ENCODE measurements around the gene P3H2. TPM values are rescaled to one million over a fixed set of nuclear protein-coding genes. Genes with fewer than 3 reads are reported as not detected.

The P3H2 gene
- total and polyA plus RNA-seq, 2 experiments from 2014 or later: 8.2 to 24.2 TPM

DNA sequence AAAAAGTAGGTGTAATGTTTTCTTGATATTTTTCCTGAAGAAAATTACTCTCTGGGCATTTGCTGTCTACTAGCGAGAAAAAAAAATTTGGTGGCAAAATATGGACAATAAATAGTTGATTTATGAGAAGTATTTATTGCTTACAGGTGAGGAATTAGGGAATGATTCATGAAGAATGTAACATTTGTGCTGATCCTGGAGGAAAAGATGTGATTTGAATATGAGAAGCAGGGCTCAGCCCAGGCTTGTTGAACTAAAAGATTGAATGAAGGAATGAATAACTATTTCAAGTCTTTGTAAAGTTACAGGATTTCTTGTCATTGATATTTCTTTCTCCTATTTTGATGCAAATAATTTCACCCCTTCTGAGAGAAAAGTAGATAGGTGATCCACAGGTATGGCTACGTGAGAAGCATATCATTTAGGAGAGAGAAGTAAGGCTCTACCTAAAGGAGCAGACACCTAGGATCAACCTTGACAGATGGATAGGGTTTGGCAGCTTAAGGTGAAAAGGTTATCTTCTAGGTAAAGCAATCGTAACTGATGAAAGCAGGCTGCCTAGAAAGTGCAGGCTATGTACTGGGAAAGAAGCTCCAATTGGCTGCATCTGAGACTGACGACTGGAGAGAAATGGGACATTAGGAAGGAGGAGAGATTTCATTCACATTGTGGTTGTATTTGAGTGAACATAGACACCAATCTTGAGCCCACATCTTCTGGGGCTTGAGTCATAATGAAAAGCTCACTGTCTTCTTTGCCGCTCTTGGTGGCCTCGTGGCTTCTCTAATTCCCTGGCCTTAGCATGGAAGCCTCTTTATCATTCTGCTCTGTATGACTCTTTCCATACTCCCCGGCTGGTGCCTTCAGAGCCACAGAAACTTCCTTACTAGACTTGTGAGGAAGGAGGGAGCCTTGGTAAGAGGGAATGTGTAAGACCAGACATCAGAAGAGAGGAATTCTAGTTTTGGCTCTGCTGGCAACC lies 106.5 kb downstream of the P3H2 start:
- Mint-ChIP-seq H3K27ac (peak overlapping the region; percentile 92), H3K27me3 (ENCODE audit: insufficient read depth, low read depth, poor library complexity) (peaks cover 2% of the 10 kb centered on the region), H3K9me3 (no peaks in the 10 kb centered on the region), H3K36me3 (ENCODE audit: low read depth) (no peaks in the 10 kb centered on the region), H3K4me1 (peaks cover 60% of the 10 kb centered on the region), H3K4me3 (no peak overlapping the region)
- Histone ChIP-seq H3K27ac (ENCODE audit: low read depth) (peak overlapping the region; percentile 50), H4K20me1 (replicated peaks; ENCODE audit: insufficient read depth) (no peaks in the 10 kb centered on the region), H3K36me3 (ENCODE audit: insufficient read depth) (no peaks in the 10 kb centered on the region), H3K9me2 (ENCODE audit: insufficient read depth) (no peaks in the 10 kb centered on the region), H3K4me3 (no peak overlapping the region), H3K79me2 (replicated peaks; ENCODE audit: insufficient read depth) (no peaks in the 10 kb centered on the region), H2AFZ (no peak overlapping the region), H3F3A (replicated peaks; ENCODE audit: low read depth) (no peaks in the 10 kb centered on the region), H3K4me1 (ENCODE audit: insufficient read depth) (peaks cover 44% of the 10 kb centered on the region), H3K4me2 (peak overlapping the region; percentile 13), H3K27me3 (ENCODE audit: insufficient read depth) (no peaks in the 10 kb centered on the region)
- ATAC-seq (peak; percentile 65), DNase-seq (ENCODE audit: low spot score) (peak; percentile 32)
- TF ChIP-seq, protein P1, sequence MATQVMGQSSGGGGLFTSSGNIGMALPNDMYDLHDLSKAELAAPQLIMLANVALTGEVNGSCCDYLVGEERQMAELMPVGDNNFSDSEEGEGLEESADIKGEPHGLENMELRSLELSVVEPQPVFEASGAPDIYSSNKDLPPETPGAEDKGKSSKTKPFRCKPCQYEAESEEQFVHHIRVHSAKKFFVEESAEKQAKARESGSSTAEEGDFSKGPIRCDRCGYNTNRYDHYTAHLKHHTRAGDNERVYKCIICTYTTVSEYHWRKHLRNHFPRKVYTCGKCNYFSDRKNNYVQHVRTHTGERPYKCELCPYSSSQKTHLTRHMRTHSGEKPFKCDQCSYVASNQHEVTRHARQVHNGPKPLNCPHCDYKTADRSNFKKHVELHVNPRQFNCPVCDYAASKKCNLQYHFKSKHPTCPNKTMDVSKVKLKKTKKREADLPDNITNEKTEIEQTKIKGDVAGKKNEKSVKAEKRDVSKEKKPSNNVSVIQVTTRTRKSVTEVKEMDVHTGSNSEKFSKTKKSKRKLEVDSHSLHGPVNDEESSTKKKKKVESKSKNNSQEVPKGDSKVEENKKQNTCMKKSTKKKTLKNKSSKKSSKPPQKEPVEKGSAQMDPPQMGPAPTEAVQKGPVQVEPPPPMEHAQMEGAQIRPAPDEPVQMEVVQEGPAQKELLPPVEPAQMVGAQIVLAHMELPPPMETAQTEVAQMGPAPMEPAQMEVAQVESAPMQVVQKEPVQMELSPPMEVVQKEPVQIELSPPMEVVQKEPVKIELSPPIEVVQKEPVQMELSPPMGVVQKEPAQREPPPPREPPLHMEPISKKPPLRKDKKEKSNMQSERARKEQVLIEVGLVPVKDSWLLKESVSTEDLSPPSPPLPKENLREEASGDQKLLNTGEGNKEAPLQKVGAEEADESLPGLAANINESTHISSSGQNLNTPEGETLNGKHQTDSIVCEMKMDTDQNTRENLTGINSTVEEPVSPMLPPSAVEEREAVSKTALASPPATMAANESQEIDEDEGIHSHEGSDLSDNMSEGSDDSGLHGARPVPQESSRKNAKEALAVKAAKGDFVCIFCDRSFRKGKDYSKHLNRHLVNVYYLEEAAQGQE (IDR thresholded peaks at IDR 0.05; ENCODE audit: unreplicated experiment): no peak
- TF ChIP-seq NANOG (IDR thresholded peaks at IDR 0.05; ENCODE audit: borderline replicate concordance): peak; percentile 33; the same call in 1 of the 2 replicates

DNA sequence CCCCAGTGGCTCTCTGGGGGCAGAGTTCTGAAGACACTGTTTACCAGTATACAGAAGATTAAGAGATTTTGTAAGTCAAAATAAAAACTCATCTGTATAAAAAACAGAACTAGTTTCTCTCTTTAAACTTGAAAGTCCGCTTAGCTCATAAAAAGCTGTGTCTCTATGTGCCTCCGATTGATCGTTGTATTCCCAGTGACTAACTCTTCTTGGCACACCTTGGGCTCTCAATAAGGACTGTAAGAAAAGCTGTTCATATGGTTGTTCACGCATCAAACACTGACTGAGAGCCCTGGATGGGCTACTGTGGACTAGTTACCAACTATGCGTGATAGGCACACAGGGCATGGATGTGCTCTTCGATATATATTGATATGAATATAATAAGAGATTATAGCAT lies 107.9 kb downstream of the P3H2 start:
- DNase-seq (ENCODE audit: low spot score): no peak
- no peaks in the 10 kb centered on the region for H3K36me3 Mint-ChIP-seq (ENCODE audit: low read depth)
- Histone ChIP-seq H3K79me2 (replicated peaks; ENCODE audit: insufficient read depth) (no peaks in the 10 kb centered on the region), H3K4me2 (peak overlapping the region; percentile 16), H3K4me1 (ENCODE audit: insufficient read depth) (peaks cover 44% of the 10 kb centered on the region), H3F3A (replicated peaks; ENCODE audit: low read depth) (no peaks in the 10 kb centered on the region), H3K36me3 (ENCODE audit: insufficient read depth) (no peaks in the 10 kb centered on the region), H3K27ac (ENCODE audit: low read depth) (peak overlapping the region; percentile 50; the same call in 1 of the 2 replicates), H3K4me3 (no peak overlapping the region), H3K9me2 (ENCODE audit: insufficient read depth) (no peaks in the 10 kb centered on the region), H2AFZ (no peak overlapping the region), H3K27me3 (ENCODE audit: insufficient read depth) (no peaks in the 10 kb centered on the region), H4K20me1 (replicated peaks; ENCODE audit: insufficient read depth) (no peaks in the 10 kb centered on the region)
- H3K9me3 Mint-ChIP-seq: no peaks in the 10 kb centered on the region
- peaks cover 54% of the 10 kb centered on the region for H3K4me1 Mint-ChIP-seq
- ATAC-seq: peak; percentile 11; the same call in 1 of the 3 replicates
- TF ChIP-seq, protein P2, sequence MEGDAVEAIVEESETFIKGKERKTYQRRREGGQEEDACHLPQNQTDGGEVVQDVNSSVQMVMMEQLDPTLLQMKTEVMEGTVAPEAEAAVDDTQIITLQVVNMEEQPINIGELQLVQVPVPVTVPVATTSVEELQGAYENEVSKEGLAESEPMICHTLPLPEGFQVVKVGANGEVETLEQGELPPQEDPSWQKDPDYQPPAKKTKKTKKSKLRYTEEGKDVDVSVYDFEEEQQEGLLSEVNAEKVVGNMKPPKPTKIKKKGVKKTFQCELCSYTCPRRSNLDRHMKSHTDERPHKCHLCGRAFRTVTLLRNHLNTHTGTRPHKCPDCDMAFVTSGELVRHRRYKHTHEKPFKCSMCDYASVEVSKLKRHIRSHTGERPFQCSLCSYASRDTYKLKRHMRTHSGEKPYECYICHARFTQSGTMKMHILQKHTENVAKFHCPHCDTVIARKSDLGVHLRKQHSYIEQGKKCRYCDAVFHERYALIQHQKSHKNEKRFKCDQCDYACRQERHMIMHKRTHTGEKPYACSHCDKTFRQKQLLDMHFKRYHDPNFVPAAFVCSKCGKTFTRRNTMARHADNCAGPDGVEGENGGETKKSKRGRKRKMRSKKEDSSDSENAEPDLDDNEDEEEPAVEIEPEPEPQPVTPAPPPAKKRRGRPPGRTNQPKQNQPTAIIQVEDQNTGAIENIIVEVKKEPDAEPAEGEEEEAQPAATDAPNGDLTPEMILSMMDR (conservative IDR thresholded peaks at IDR 0.05; ENCODE audit: low read depth in 2 of 2): no peak
- no peak for TF ChIP-seq CREB1 (CRISPR knock-in tag; IDR thresholded peaks at IDR 0.05; ENCODE audit: low read depth)
- TF ChIP-seq EZH2phosphoT487 (IDR thresholded peaks at IDR 0.05; ENCODE audit: unreplicated experiment): no peak
- TF ChIP-seq, protein P3, sequence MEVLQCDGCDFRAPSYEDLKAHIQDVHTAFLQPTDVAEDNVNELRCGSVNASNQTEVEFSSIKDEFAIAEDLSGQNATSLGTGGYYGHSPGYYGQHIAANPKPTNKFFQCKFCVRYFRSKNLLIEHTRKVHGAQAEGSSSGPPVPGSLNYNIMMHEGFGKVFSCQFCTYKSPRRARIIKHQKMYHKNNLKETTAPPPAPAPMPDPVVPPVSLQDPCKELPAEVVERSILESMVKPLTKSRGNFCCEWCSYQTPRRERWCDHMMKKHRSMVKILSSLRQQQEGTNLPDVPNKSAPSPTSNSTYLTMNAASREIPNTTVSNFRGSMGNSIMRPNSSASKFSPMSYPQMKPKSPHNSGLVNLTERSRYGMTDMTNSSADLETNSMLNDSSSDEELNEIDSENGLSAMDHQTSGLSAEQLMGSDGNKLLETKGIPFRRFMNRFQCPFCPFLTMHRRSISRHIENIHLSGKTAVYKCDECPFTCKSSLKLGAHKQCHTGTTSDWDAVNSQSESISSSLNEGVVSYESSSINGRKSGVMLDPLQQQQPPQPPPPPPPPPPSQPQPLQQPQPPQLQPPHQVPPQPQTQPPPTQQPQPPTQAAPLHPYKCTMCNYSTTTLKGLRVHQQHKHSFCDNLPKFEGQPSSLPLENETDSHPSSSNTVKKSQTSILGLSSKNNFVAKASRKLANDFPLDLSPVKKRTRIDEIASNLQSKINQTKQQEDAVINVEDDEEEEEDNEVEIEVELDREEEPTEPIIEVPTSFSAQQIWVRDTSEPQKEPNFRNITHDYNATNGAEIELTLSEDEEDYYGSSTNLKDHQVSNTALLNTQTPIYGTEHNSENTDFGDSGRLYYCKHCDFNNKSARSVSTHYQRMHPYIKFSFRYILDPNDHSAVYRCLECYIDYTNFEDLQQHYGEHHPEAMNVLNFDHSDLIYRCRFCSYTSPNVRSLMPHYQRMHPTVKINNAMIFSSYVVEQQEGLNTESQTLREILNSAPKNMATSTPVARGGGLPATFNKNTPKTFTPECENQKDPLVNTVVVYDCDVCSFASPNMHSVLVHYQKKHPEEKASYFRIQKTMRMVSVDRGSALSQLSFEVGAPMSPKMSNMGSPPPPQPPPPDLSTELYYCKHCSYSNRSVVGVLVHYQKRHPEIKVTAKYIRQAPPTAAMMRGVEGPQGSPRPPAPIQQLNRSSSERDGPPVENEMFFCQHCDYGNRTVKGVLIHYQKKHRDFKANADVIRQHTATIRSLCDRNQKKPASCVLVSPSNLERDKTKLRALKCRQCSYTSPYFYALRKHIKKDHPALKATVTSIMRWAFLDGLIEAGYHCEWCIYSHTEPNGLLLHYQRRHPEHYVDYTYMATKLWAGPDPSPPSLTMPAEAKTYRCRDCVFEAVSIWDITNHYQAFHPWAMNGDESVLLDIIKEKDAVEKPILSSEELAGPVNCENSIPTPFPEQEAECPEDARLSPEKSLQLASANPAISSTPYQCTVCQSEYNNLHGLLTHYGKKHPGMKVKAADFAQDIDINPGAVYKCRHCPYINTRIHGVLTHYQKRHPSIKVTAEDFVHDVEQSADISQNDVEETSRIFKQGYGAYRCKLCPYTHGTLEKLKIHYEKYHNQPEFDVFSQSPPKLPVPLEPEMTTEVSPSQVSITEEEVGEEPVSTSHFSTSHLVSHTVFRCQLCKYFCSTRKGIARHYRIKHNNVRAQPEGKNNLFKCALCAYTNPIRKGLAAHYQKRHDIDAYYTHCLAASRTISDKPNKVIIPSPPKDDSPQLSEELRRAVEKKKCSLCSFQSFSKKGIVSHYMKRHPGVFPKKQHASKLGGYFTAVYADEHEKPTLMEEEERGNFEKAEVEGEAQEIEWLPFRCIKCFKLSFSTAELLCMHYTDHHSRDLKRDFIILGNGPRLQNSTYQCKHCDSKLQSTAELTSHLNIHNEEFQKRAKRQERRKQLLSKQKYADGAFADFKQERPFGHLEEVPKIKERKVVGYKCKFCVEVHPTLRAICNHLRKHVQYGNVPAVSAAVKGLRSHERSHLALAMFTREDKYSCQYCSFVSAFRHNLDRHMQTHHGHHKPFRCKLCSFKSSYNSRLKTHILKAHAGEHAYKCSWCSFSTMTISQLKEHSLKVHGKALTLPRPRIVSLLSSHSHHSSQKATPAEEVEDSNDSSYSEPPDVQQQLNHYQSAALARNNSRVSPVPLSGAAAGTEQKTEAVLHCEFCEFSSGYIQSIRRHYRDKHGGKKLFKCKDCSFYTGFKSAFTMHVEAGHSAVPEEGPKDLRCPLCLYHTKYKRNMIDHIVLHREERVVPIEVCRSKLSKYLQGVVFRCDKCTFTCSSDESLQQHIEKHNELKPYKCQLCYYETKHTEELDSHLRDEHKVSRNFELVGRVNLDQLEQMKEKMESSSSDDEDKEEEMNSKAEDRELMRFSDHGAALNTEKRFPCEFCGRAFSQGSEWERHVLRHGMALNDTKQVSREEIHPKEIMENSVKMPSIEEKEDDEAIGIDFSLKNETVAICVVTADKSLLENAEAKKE (CRISPR knock-in tag; IDR thresholded peaks at IDR 0.05): no peak
- H3K27ac Mint-ChIP-seq: peak overlapping the region; percentile 92
- H3K4me3 Mint-ChIP-seq: no peak overlapping the region
- peaks cover 2% of the 10 kb centered on the region for H3K27me3 Mint-ChIP-seq (ENCODE audit: insufficient read depth, low read depth, poor library complexity)

All from GM23338 (cell line).